ENCODE data around the gene INKA1. TPM values are rescaled to one million over a fixed set of nuclear protein-coding genes. Genes with fewer than 3 reads are reported as not detected.
A peak's percentile ranks its signal among the peaks of the same experiment; 100 is the strongest.

The INKA1 gene
- total RNA-seq, 4 donors from 2014 or later, result 1.4 to 1.5 TPM; not detected in 2

- 59% methylated on average over 1 of the region's 1 CpG; no CpG with 5 or more reads in 1 of the 2 donors for WGBS, 2 donors (ENCODE audit: low coverage in 1 of 2)
- no peaks in the 10 kb centered on the region for H3K9me3 ChIP-seq
- H3K27me3 ChIP-seq, result no peaks in the 10 kb centered on the region
- in situ Hi-C loops (cut with MboI; ENCODE audit: low pct_ligation_motif_present in 1 of 4, low pct_unique_long_range_greater_than_20kb in 1 of 4, low sequenced_read_pairs in 3 of 4) (no loop called here), intact Hi-C loops (cut with DNase I; ENCODE audit: low total_unique reads) (no loop called here)
- peaks cover 0 to 10% (median 8%) of the 10 kb centered on the region in 4 donors for H3K4me1 ChIP-seq
- no peak overlapping the region for H3K4me3 ChIP-seq
- no peak for DNase-seq
- H3K36me3 ChIP-seq, result no peaks in the 10 kb centered on the region
- TF ChIP-seq POLR2A (IDR thresholded peaks at IDR 0.05), result no peak
- no peak for TF ChIP-seq POLR2AphosphoS5 (IDR thresholded peaks at IDR 0.05)
- no peak for TF ChIP-seq EP300 (IDR thresholded peaks at IDR 0.05; ENCODE audit: low read depth)
- TF ChIP-seq CTCF (IDR thresholded peaks at IDR 0.05), result no peak
- no peak overlapping the region for H3K27ac ChIP-seq
These were observed 4.0 kb upstream of the INKA1 start for GRCh38 chr3:49799105-49799504.

- WGBS, 2 donors (ENCODE audit: low coverage in 1 of 2), result 70% methylated on average over 4 of the region's 4 CpGs; no CpG with 5 or more reads in 1 of the 2 donors
- no peaks in the 10 kb centered on the region for H3K36me3 ChIP-seq
- peaks cover 0 to 15% (median 14%) of the 10 kb centered on the region in 4 donors for H3K4me1 ChIP-seq
- DNase-seq, result no peak
- intact Hi-C loops (cut with DNase I; ENCODE audit: low total_unique reads), result no loop called here
- no peak within 1 kb of the TSS for H3K27ac ChIP-seq
- in situ Hi-C loops (cut with MboI; ENCODE audit: low pct_ligation_motif_present in 1 of 4, low pct_unique_long_range_greater_than_20kb in 1 of 4, low sequenced_read_pairs in 3 of 4), result no loop called here
- H3K27me3 ChIP-seq, result no peaks in the 10 kb centered on the region
- no peaks in the 10 kb centered on the region for H3K9me3 ChIP-seq
- TF ChIP-seq EP300 (IDR thresholded peaks at IDR 0.05; ENCODE audit: low read depth) (no peak), CTCF (IDR thresholded peaks at IDR 0.05) (no peak), POLR2AphosphoS5 (IDR thresholded peaks at IDR 0.05) (no peak), POLR2A (IDR thresholded peaks at IDR 0.05) (no peak)
- no peak within 1 kb of the TSS for H3K4me3 ChIP-seq
These were observed 3.3 kb upstream of the INKA1 start, which contains the start of gene CDHR4 for GRCh38 chr3:49799761-49800160. CDHR4 (minus strand) TSS chr3:49799873; CDS start chr3:49799812, 61 bp downstream.

- in situ Hi-C loops (cut with MboI; ENCODE audit: low pct_ligation_motif_present in 1 of 4, low pct_unique_long_range_greater_than_20kb in 1 of 4, low sequenced_read_pairs in 3 of 4), result no loop called here
- intact Hi-C loops (cut with DNase I; ENCODE audit: low total_unique reads), result no loop called here
- no peak for TF ChIP-seq EP300 (IDR thresholded peaks at IDR 0.05; ENCODE audit: low read depth)
- no peak for TF ChIP-seq POLR2A (IDR thresholded peaks at IDR 0.05)
- TF ChIP-seq POLR2AphosphoS5 (IDR thresholded peaks at IDR 0.05), result no peak
- TF ChIP-seq CTCF (IDR thresholded peaks at IDR 0.05), result no peak
- no peaks in the 10 kb centered on the region for H3K36me3 ChIP-seq
- peaks cover 0 to 28% (median 21%) of the 10 kb centered on the region in 4 donors for H3K4me1 ChIP-seq
- DNase-seq, result no peak
- no peaks in the 10 kb centered on the region for H3K27me3 ChIP-seq
- no peak overlapping the region for H3K4me3 ChIP-seq
- no peaks in the 10 kb centered on the region for H3K9me3 ChIP-seq
- WGBS, 2 donors (ENCODE audit: low coverage in 1 of 2), result 93 to 100% methylated on average over 1 to 2 of the region's 2 CpGs
- no peak overlapping the region for H3K27ac ChIP-seq
These were observed 1.9 kb upstream of the INKA1 start for GRCh38 chr3:49801160-49801559.

DNA sequence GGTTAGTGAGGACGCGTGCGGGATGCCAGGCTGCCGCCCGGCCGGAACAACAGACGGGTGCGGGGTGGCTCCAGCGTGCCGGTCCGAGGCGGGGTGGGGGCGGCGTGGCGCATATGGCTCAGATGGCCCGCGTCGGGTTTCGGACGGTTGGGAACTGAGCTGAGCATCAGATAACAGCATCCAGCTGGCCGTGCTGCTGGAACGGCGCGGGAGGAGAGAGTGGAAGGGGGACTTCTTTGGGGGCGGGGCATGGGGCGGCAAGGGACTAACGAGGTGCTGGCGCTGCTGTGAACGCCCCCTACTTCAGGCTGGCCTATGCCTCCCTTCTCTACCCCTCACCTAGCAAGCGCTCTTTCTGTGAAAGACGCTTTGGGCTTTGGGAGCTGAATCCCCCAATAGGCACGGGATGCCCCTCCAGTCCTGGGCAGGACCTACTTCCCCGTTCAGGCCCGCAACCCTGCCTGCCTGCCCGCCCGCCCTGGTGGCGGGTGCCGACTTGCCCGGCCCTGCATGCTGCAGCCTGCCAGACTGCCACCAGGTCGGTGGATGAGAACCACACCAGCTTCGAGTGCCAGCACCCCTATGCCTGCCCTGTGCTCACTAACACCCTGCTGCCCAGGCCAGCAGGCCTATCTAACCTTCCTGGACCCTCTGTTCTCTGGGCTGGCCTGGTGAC lies 542 bp downstream of the INKA1 start:
- Histone ChIP-seq H3K36me3 (no peaks in the 10 kb centered on the region), H3K4me1 (peaks cover 0 to 30% (median 24%) of the 10 kb centered on the region in 4 donors), H3K9me3 (no peaks in the 10 kb centered on the region), H3K27me3 (no peaks in the 10 kb centered on the region), H3K27ac (peak overlapping the region; percentile 83 to 99 (median 94)), H3K4me3 (peak overlapping the region; percentile 75 to 96 (median 83))
- TF ChIP-seq POLR2A (IDR thresholded peaks at IDR 0.05) (no peak), CTCF (IDR thresholded peaks at IDR 0.05) (peak in 1 of 5 experiments; percentile 20), EP300 (IDR thresholded peaks at IDR 0.05; ENCODE audit: low read depth) (no peak), POLR2AphosphoS5 (IDR thresholded peaks at IDR 0.05) (no peak)
- DNase-seq, result peak; percentile 52
- in situ Hi-C loops (cut with MboI; ENCODE audit: low pct_ligation_motif_present in 1 of 4, low pct_unique_long_range_greater_than_20kb in 1 of 4, low sequenced_read_pairs in 3 of 4), result no loop called here
- 3% methylated on average over 21 of the region's 41 CpGs; no CpG with 5 or more reads in 1 of the 2 donors for WGBS, 2 donors (ENCODE audit: low coverage in 1 of 2)
- intact Hi-C loops (cut with DNase I; ENCODE audit: low total_unique reads), result no loop called here
